BE2C (cell line): ENCODE results near the gene BEGAIN.
A peak's percentile ranks its signal among the peaks of the same experiment; 100 is the strongest.

Experiments
- DNase-seq: peaks from one replicate; pipeline ENCODE4 v3.0.0-alpha.2; 2020
- H3K27me3 ChIP-seq: fragments of 250-450 bp; sonication (Bioruptor Pico); 2 replicates; pipeline ENCODE4 v1.5.1; 2020; ENCODE audit warnings: mild to moderate bottlenecking
- H3K36me3 ChIP-seq: fragments of 250-450 bp; sonication (Bioruptor Pico); 2 replicates; pipeline ENCODE4 v1.5.1; 2020; ENCODE audit warnings: mild to moderate bottlenecking
- H3K4me1 ChIP-seq: fragments of 250-450 bp; sonication (Bioruptor Pico); 2 replicates; pipeline ENCODE4 v1.5.1; 2020
- H3K4me3 ChIP-seq: 2 replicates; pipeline ENCODE4 v1.5.1; 2011; ENCODE audit warnings: low read depth, low read length
- H3K9me3 ChIP-seq: fragments of 250-450 bp; sonication (Bioruptor Pico); 2 replicates; pipeline ENCODE4 v1.5.1; 2020
- TF ChIP-seq, protein P1 (sequence below): IDR thresholded peaks from 2 replicates; pipeline ENCODE4 v1.5.1; 2012; ENCODE audit warnings: mild to moderate bottlenecking, low read depth, low read length

The BEGAIN gene

DNA sequence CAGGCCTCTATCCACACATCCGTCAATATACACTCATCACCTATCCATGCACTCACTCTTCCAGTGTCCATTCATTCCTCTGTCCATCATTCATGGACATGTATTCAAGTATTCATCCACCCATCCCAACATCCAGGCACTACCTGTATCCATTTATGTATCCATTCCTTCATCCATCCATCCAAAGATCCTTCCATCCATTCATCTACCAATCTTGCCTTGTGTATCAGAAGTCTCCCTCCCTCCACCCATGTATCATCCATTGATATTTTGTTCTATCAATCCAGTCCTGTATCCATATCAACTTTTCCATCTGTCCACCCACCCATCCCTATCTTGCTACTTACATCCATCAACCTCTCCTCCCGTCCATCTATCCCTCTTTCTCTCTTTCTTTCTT is 4.0 kb downstream of the BEGAIN start:
- Histone ChIP-seq H3K4me3 (no peak overlapping the region), H3K4me1 (peaks cover 6% of the 10 kb centered on the region), H3K36me3 (no peaks in the 10 kb centered on the region), H3K9me3 (no peaks in the 10 kb centered on the region), H3K27me3 (no peaks in the 10 kb centered on the region; the same call in 1 of the 2 replicates)
- no peak for DNase-seq
- TF ChIP-seq, protein P1, sequence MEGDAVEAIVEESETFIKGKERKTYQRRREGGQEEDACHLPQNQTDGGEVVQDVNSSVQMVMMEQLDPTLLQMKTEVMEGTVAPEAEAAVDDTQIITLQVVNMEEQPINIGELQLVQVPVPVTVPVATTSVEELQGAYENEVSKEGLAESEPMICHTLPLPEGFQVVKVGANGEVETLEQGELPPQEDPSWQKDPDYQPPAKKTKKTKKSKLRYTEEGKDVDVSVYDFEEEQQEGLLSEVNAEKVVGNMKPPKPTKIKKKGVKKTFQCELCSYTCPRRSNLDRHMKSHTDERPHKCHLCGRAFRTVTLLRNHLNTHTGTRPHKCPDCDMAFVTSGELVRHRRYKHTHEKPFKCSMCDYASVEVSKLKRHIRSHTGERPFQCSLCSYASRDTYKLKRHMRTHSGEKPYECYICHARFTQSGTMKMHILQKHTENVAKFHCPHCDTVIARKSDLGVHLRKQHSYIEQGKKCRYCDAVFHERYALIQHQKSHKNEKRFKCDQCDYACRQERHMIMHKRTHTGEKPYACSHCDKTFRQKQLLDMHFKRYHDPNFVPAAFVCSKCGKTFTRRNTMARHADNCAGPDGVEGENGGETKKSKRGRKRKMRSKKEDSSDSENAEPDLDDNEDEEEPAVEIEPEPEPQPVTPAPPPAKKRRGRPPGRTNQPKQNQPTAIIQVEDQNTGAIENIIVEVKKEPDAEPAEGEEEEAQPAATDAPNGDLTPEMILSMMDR = no peak

DNA sequence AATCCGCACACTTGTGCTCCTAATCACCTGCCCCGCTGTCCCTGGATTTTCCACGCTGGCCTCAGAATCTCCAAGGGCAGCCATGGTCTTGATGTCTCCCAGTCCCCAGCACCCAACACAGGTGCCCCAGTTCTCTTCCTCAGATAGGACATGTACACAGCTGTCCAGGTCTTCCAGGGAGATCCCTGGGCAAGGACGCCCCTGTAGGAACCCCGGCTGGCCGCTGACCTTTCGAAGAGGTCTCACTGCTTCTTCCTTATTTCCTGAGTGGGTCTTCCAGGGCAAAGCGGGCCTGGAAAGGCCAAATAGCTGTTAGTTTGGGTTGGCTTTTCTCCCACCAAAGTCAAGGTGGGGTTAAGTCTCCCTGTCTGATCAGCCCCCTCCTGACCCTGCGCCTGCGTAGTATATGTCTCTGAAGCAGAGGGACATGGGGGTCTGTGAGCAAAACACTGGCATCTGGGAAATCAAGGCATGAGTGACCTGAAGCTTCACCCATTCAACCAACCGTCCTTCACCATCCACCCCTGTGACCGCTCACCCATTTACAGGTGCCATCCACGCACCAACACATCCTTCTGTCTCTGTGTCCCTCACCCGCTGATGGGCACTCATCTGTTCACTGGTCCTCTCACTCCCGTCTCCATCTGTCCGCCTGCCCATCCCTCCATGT is 4.6 kb downstream of the BEGAIN start:
- TF ChIP-seq, protein P1 = no peak
- Histone ChIP-seq H3K4me3 (no peak overlapping the region), H3K4me1 (peaks cover 6% of the 10 kb centered on the region), H3K27me3 (no peaks in the 10 kb centered on the region; the same call in 1 of the 2 replicates), H3K9me3 (no peaks in the 10 kb centered on the region), H3K36me3 (no peaks in the 10 kb centered on the region)
- DNase-seq = peak; percentile 5

DNA sequence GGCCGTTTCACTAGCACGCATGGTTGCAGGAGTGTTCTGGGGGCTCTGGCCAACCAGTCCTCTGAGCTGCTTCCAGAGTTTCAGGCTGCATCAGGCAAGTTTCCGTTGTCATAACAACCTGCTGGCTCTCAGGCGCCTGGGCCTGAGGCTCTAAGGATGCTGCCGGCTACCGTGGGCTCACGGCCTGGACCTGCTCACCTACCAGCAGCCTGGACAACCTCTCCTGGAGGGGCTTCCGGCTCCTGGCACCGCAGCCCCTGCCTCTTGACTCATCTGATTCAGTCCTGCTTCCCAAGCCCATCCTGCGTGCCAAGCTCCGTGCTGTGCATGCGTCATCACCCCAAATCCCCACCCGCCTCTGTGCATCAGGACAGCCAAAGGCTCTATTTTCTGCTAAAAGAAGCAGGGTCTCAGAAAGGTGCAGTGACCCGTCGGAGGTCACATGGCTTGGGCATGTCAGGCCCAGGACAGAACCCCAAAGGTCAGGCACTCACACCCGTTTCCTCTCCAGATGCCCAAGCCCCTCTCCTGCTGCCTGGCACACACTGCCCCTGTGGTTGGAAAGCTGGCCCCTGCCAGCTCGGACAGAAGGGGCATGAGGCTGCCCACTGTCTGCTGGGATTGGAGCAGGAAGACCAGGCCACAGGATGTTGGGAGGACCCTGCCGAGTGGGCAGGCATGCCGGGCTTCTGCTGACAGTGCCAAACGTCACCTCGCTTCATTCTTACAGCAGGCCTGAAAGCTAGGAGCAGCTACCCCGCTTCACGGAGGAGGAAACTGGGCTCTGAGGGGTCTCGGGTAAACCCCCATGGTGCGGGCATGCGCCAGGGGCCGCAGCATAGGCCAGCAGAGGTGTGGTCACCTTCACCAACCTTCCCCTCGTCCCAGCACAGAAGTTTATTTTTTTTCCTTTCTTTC is 5.7 kb downstream of the BEGAIN start:
- no peaks in the 10 kb centered on the region for H3K36me3 ChIP-seq
- no peaks in the 10 kb centered on the region for H3K27me3 ChIP-seq
- peaks cover 9% of the 10 kb centered on the region for H3K4me1 ChIP-seq
- H3K9me3 ChIP-seq = no peaks in the 10 kb centered on the region
- DNase-seq = peak; percentile 57
- H3K4me3 ChIP-seq = no peak overlapping the region
- TF ChIP-seq, protein P1 = no peak

DNA sequence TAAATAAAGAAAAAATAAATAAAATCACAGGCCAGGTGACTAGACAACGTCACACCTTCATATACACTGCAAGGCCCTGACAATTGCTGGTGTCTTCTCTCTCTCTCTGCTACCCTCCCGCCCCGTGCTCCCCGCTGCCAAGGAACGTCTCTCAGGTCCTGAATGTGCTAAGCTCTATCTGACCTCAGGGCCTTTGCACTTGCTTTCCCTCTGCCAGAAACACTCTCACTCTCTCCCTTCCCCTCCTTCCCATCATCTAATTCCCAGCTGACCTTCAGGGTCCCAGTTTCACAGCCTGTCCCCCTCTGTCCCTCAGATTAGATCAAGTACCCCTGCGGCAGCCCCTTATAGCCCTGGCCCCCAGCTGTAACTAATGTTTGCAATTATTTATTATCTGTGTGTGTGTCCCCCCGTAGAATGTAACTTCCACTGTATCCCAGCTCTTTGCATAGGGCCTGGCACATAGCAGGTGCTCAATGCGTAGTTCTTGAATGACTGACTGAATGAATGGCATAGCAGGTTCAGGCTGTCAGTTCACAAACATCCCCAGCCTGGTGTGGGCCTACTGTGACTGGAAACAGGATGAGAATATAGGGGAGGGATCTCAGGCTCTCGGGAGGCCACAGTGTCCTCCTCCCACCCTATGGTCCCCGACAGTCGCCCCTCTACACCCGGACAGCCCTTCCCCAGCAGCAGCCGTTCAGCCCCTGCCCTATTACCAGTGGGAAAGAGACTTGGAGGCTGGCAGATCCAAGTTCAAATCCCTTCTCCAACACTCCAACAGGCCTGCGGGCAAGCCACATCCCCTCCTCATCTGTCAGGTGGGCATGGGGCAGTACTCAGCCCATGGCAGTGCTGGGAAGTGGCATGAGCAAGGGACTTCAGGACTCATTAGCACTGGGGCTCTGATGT is 6.6 kb downstream of the BEGAIN start:
- TF ChIP-seq, protein P1 = no peak
- Histone ChIP-seq H3K27me3 (no peaks in the 10 kb centered on the region), H3K4me3 (no peak overlapping the region), H3K9me3 (no peaks in the 10 kb centered on the region), H3K36me3 (no peaks in the 10 kb centered on the region), H3K4me1 (peaks cover 9% of the 10 kb centered on the region)
- no peak for DNase-seq

DNA sequence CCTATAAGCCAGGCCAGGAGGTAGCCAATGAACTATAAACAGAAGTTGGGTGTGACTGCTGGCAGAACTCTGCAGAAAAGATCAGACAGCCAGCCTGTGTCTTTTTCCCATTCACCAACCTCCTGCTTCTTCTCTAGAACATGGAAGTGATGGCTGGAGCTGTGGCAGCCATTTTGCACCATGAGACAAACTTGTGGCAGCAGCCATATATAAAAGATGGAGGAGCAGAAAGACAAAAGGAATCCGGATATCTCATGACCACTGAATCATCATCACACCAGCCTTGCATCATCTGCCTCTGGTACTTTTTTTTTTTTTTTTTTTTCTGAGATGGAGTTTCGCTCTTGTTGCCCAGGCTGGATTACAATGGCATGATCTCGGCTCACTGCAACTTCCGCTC is 8.7 kb downstream of the BEGAIN start:
- DNase-seq = no peak
- H3K4me1 ChIP-seq = peaks cover 18% of the 10 kb centered on the region
- no peak overlapping the region for H3K4me3 ChIP-seq
- no peaks in the 10 kb centered on the region for H3K9me3 ChIP-seq
- no peaks in the 10 kb centered on the region for H3K36me3 ChIP-seq
- TF ChIP-seq, protein P1 = no peak
- H3K27me3 ChIP-seq = no peaks in the 10 kb centered on the region
